Nephron progenitor cell (in vitro differentiated cells): ENCODE results near the gene SETDB1.
A peak's percentile ranks its signal among the peaks of the same experiment; 100 is the strongest.

Source experiments
- DNase-seq: peaks from one replicate; pipeline ENCODE4 v3.0.0; 2021
- H3K27ac Mint-ChIP-seq: 2 replicates; pipeline ENCODE4 v1.8.0; 2021; ENCODE audit warnings: mild to moderate bottlenecking, moderate library complexity, mixed read lengths
- H3K27me3 Mint-ChIP-seq: 2 replicates; pipeline ENCODE4 v1.8.0; 2021; ENCODE audit warnings: mild to moderate bottlenecking, low read depth, mixed read lengths; ENCODE audit not compliant: poor library complexity
- H3K36me3 Mint-ChIP-seq: 2 replicates; pipeline ENCODE4 v1.8.0; 2021; ENCODE audit warnings: low read depth, mixed read lengths
- H3K4me1 Mint-ChIP-seq: 2 replicates; pipeline ENCODE4 v1.8.0; 2021; ENCODE audit warnings: mixed read lengths
- H3K4me3 Mint-ChIP-seq: 2 replicates; pipeline ENCODE4 v1.8.0; 2021; ENCODE audit warnings: mild to moderate bottlenecking, moderate library complexity, mixed read lengths
- H3K9me3 Mint-ChIP-seq: 2 replicates; pipeline ENCODE4 v1.8.0; 2021; ENCODE audit warnings: mild to moderate bottlenecking, moderate library complexity, mixed read lengths
- TF ChIP-seq, protein P1 (sequence below): fragments of 200-600 bp; sonication (generic); IDR thresholded peaks from 2 replicates; pipeline ENCODE4 v1.5.0; 2021; ENCODE audit warnings: antibody characterized with exemption

The SETDB1 gene

DNA sequence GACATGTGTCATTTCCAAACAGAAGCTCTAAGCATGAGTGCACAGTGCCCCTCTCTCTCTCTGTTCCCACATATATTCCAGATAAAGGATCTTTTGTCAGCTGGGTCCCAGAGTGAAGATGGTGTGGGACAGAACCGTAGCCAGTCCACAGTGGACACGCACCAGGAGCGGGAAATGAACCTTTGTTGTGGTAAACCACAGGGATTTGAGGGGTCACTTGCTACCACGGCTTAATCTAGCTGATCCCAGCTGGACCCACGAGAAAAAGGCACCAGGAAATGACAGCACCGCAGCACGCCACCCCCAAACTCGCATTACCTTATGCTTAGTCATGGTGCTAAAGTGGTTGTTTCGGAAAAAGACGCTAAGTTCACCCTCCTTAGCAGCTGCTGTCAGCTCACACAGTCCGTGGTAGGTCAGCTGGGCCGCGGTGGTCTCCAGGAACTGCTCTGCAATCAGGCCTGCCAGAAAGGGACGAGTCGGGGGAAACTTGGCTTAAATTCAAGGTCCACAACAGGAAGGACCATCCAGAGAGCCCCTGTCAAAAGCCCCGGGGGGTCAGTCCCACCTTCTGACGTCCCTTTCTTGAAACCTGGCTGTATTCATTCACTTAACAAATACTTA is 73.0 kb downstream of the SETDB1 start:
- Mint-ChIP-seq H3K36me3 (peaks cover 21% of the 10 kb centered on the region), H3K27ac (no peak overlapping the region)
- DNase-seq: no peak

DNA sequence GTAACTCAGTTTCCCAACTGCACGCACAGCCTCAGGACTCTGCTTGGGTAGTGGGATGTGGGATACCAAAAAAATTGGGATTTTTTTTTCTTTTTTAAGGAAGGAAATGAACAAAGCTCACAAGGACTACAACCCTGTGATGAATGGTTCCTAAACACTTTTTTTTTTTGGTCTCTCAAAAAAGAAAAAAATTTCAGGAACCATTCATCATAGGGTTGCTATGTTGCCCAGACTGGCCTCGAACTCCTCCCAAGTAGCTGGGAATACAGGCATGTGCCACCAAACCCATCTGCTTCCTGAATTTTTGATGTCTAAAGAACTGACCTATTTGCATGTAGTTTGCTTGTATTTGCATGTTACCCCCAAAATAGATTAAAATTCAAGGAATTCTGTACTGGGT is 73.8 kb downstream of the SETDB1 start:
- TF ChIP-seq, protein P1, sequence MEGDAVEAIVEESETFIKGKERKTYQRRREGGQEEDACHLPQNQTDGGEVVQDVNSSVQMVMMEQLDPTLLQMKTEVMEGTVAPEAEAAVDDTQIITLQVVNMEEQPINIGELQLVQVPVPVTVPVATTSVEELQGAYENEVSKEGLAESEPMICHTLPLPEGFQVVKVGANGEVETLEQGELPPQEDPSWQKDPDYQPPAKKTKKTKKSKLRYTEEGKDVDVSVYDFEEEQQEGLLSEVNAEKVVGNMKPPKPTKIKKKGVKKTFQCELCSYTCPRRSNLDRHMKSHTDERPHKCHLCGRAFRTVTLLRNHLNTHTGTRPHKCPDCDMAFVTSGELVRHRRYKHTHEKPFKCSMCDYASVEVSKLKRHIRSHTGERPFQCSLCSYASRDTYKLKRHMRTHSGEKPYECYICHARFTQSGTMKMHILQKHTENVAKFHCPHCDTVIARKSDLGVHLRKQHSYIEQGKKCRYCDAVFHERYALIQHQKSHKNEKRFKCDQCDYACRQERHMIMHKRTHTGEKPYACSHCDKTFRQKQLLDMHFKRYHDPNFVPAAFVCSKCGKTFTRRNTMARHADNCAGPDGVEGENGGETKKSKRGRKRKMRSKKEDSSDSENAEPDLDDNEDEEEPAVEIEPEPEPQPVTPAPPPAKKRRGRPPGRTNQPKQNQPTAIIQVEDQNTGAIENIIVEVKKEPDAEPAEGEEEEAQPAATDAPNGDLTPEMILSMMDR: no peak
- Mint-ChIP-seq H3K4me3 (no peak overlapping the region), H3K27me3 (peaks cover 8% of the 10 kb centered on the region), H3K36me3 (peaks cover 21% of the 10 kb centered on the region), H3K4me1 (peaks cover 36% of the 10 kb centered on the region), H3K9me3 (no peaks in the 10 kb centered on the region), H3K27ac (no peak overlapping the region)
- DNase-seq: no peak

More for the DNA sequence above, 73.0 kb downstream of the SETDB1 start:
- H3K9me3 Mint-ChIP-seq: no peaks in the 10 kb centered on the region
- peaks cover 31% of the 10 kb centered on the region for H3K4me1 Mint-ChIP-seq
- TF ChIP-seq, protein P1: no peak
- peaks cover 8% of the 10 kb centered on the region for H3K27me3 Mint-ChIP-seq
- H3K4me3 Mint-ChIP-seq: no peak overlapping the region

DNA sequence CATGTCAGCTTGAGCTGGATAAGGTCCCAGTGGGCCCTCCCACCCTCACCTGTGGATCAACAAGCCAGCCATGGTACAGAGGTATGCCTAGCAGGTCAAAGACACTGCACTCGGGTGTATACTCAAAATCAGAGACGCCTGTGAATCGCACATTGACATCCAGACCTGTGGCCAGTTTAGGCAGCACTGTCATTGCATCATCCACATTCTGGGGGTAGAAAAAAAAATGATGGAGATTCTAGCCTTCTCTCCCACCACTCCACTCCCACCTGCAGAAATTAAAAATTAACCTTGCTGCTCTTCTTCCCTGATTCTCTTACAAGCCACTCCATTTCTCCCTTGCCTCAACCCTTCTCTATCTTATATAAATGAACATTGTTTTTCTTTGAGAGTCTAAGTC is 74.2 kb downstream of the SETDB1 start:
- DNase-seq: no peak
- peaks cover 21% of the 10 kb centered on the region for H3K36me3 Mint-ChIP-seq
- H3K27me3 Mint-ChIP-seq: peaks cover 8% of the 10 kb centered on the region

DNA sequence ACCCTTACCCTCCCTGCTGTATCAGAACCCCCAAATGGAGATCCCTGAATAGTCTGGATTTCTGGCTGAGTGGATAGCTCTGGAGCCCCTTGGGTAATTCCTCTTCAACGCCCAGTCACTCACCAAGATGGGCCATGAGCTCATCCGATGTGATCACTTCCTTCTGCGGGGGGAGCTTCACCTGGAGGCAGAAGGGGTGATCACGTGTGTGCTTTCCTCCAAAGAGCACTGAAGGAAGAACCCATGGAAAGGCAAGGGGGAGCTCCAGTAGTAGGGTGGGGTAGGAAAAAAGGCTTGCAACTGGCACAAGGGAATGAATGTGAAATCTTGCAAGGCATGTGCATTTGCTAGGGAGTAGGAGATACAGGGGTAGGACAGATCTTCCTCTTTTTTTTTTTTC is 75.4 kb downstream of the SETDB1 start:
- peaks cover 21% of the 10 kb centered on the region for H3K36me3 Mint-ChIP-seq

More for the DNA sequence above, 74.2 kb downstream of the SETDB1 start:
- H3K4me3 Mint-ChIP-seq: no peak overlapping the region
- no peak overlapping the region for H3K27ac Mint-ChIP-seq
- peaks cover 36% of the 10 kb centered on the region for H3K4me1 Mint-ChIP-seq
- TF ChIP-seq, protein P1: no peak
- no peaks in the 10 kb centered on the region for H3K9me3 Mint-ChIP-seq

DNA sequence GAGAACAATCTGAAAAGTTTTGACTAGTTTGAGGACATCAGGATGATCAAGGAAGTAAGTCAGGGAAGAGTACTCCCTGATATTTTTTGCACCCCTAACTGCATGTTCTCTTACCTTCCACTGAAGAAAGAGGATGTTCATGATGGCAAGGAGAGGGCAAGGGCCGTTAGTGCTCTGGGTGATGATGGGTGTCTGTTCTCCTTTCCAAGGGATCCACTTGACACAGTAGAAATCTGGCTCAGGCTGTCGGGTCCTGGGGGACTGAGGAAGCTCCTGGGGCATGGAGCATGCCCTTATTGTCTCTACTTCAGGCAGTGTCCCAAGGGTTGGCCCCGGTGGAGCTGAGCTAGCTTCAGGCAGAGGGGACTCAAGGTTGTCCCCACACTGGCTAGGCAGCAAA is 75.9 kb downstream of the SETDB1 start:
- Mint-ChIP-seq H3K4me1 (peaks cover 47% of the 10 kb centered on the region), H3K27ac (no peak overlapping the region), H3K27me3 (peaks cover 2% of the 10 kb centered on the region), H3K9me3 (no peaks in the 10 kb centered on the region), H3K36me3 (peaks cover 21% of the 10 kb centered on the region), H3K4me3 (no peak overlapping the region)
- TF ChIP-seq, protein P1: no peak
- DNase-seq: no peak

More for the DNA sequence above, 75.4 kb downstream of the SETDB1 start:
- no peak overlapping the region for H3K4me3 Mint-ChIP-seq
- no peaks in the 10 kb centered on the region for H3K9me3 Mint-ChIP-seq
- peaks cover 2% of the 10 kb centered on the region for H3K27me3 Mint-ChIP-seq
- peaks cover 43% of the 10 kb centered on the region for H3K4me1 Mint-ChIP-seq
- DNase-seq: no peak
- TF ChIP-seq, protein P1: no peak
- no peak overlapping the region for H3K27ac Mint-ChIP-seq

DNA sequence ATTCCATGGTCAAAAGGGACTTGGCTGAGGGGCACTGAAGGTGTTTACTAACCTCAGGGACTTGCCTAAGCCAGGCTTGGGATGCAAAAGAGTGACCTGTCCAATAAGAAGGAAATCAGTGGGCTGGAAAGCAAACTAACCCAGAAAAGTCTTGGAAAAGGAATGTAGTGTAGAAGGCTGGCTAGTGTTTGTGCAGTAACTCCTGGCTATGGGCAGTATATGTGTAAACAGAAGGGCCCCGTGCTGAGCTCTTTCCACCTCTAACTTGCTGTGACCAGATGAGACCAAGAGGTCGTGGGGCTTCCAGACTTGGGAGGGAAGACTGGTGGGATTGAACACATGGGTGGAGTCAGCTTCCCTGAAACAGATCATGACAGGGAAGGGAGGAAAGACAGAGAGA is 76.4 kb downstream of the SETDB1 start:
- H3K27me3 Mint-ChIP-seq: peaks cover 2% of the 10 kb centered on the region
- DNase-seq: no peak
- TF ChIP-seq, protein P1: no peak
- H3K36me3 Mint-ChIP-seq: peaks cover 21% of the 10 kb centered on the region
- H3K4me3 Mint-ChIP-seq: peak overlapping the region; percentile 47
- H3K9me3 Mint-ChIP-seq: no peaks in the 10 kb centered on the region
- peak overlapping the region; percentile 47 for H3K27ac Mint-ChIP-seq
- H3K4me1 Mint-ChIP-seq: peaks cover 53% of the 10 kb centered on the region
